MCF 10A (cell line): ENCODE results near the gene KIAA1549. TPM values are rescaled to one million over a fixed set of nuclear protein-coding genes. Genes with fewer than 3 reads are reported as not detected.

Experiments used
- BruUV-seq: library from RNA; stranded (reverse); fragments of 400-500 nt; replicated peaks from 2 replicates; lab custom pipeline; 2021; lab: Mats Ljungman, UMichigan
- CTCF ChIA-PET: fragments of 300-600 bp; sonication (Branson Sonifier 250); formaldehyde crosslinking; extraction: SDS; loops from one replicate; lab custom pipeline; 2021; ENCODE audit warnings: antibody characterized with exemption, inconsistent platforms; lab: Yijun Ruan, JAX
- POLR2A ChIA-PET: fragments of 300-600, 350-650 bp; sonication (Branson Sonifier 250); formaldehyde crosslinking; extraction: SDS; loops from one replicate; lab custom pipeline; 2020; ENCODE audit warnings: antibody characterized with exemption, inconsistent platforms; lab: Yijun Ruan, JAX
- DNase-seq: peaks from one replicate; pipeline ENCODE4 v3.0.0-alpha.2; 2018; ENCODE audit not compliant: unreplicated experiment
- H3K27ac Mint-ChIP-seq: one replicate; pipeline ENCODE4 v1.8.0; 2022; ENCODE audit warnings: mild to moderate bottlenecking, low read depth, mixed read lengths; ENCODE audit not compliant: unreplicated experiment
- H3K27me3 Mint-ChIP-seq: one replicate; pipeline ENCODE4 v1.8.0; 2022; ENCODE audit warnings: mixed read lengths; ENCODE audit not compliant: insufficient read depth, unreplicated experiment
- H3K36me3 Mint-ChIP-seq: one replicate; pipeline ENCODE4 v1.8.0; 2022; ENCODE audit warnings: mild to moderate bottlenecking, moderate library complexity, mixed read lengths; ENCODE audit not compliant: insufficient read depth, unreplicated experiment
- H3K4me1 Mint-ChIP-seq: one replicate; pipeline ENCODE4 v1.8.0; 2022; ENCODE audit warnings: mixed read lengths; ENCODE audit not compliant: insufficient read depth, unreplicated experiment
- H3K4me3 Mint-ChIP-seq: one replicate; pipeline ENCODE4 v1.8.0; 2022; ENCODE audit warnings: mild to moderate bottlenecking, moderate library complexity, mixed read lengths; ENCODE audit not compliant: unreplicated experiment
- H3K9me3 Mint-ChIP-seq: one replicate; pipeline ENCODE4 v1.8.0; 2022; ENCODE audit warnings: mixed read lengths; ENCODE audit not compliant: unreplicated experiment
- intact Hi-C: fragments of 100-400 bp; cut with micrococcal nuclease; formaldehyde crosslinking; loops from 2 replicates; pipeline ENCODE4 v1.14.1; 2022
- total RNA-seq: library from RNA; stranded (reverse); gene quantifications from 2 replicates; pipeline ENCODE4 v1.2.3, GENCODE V29; 2022
- TF ChIP-seq, protein P1 (sequence below): fragments of 200-600 bp; IDR thresholded peaks from one replicate; pipeline ENCODE4 v1.8.0; 2022; ENCODE audit warnings: antibody characterized with exemption, mild to moderate bottlenecking; ENCODE audit not compliant: unreplicated experiment

The KIAA1549 gene
- total RNA-seq, 1 experiment from 2014 or later = 7.1 TPM

DNA sequence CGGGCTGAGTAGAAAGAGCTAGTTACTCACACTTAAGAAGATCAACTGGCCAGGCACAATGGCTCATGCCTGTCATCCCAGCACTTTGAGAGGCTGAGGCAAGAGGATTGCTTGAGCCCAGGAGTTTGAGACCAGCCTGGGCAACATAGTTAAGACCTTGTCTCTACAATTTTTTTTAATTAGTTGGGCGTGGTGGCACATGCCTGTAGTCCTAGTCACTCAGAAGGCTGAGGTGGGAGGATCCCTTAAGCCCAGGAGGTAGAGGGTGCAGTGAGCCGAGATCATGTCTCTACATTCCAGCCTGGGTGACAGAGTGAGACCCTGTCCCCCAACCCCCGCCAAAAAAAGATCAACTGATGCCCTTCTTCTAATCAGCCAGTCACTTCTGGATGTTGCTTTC lies 108.6 kb downstream of the KIAA1549 start:
- TF ChIP-seq, protein P1, sequence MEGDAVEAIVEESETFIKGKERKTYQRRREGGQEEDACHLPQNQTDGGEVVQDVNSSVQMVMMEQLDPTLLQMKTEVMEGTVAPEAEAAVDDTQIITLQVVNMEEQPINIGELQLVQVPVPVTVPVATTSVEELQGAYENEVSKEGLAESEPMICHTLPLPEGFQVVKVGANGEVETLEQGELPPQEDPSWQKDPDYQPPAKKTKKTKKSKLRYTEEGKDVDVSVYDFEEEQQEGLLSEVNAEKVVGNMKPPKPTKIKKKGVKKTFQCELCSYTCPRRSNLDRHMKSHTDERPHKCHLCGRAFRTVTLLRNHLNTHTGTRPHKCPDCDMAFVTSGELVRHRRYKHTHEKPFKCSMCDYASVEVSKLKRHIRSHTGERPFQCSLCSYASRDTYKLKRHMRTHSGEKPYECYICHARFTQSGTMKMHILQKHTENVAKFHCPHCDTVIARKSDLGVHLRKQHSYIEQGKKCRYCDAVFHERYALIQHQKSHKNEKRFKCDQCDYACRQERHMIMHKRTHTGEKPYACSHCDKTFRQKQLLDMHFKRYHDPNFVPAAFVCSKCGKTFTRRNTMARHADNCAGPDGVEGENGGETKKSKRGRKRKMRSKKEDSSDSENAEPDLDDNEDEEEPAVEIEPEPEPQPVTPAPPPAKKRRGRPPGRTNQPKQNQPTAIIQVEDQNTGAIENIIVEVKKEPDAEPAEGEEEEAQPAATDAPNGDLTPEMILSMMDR = no peak
- CTCF ChIA-PET = interaction anchor here (0.9 to 1.0 kb wide), 2 partner anchors 110 to 147 kb away, joined by 3 read pairs; no protein-coding TSS in a partner anchor
- no peaks in the 10 kb centered on the region for H3K27me3 Mint-ChIP-seq
- DNase-seq = peak; percentile 38
- POLR2A ChIA-PET = no interaction called here
- H3K4me1 Mint-ChIP-seq = peaks cover 20% of the 10 kb centered on the region
- H3K4me3 Mint-ChIP-seq = no peak overlapping the region
- no TSS peak for BruUV-seq
- intact Hi-C loops = no loop called here
- H3K36me3 Mint-ChIP-seq = no peaks in the 10 kb centered on the region
- H3K27ac Mint-ChIP-seq = peak overlapping the region; percentile 23
- H3K9me3 Mint-ChIP-seq = no peaks in the 10 kb centered on the region

DNA sequence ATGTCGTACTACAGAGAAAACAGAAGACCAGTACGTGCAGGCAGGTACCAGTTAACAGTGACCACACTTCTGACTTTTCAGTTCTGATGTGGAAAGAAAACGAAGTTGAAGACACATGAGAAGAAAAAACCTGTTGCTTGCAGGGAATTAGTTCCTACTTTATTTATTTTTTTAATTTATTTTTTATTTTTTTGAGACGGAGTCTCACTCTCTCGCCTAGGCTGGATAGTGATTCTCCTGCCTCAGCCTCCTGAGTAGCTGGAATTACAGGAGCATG lies 109.4 kb downstream of the KIAA1549 start:
- no peak overlapping the region for H3K27ac Mint-ChIP-seq
- H3K4me1 Mint-ChIP-seq = peaks cover 20% of the 10 kb centered on the region
- no peaks in the 10 kb centered on the region for H3K27me3 Mint-ChIP-seq
- CTCF ChIA-PET = interaction anchor here (1.0 to 1.5 kb wide), 2 partner anchors 15 to 111 kb away, joined by 3 to 10 read pairs; no protein-coding TSS in a partner anchor
- peaks cover 6% of the 10 kb centered on the region for H3K36me3 Mint-ChIP-seq
- POLR2A ChIA-PET = no interaction called here
- DNase-seq = no peak
- no peak overlapping the region for H3K4me3 Mint-ChIP-seq
- intact Hi-C loops = no loop called here
- TF ChIP-seq, protein P1 = no peak
- no TSS peak for BruUV-seq
- no peaks in the 10 kb centered on the region for H3K9me3 Mint-ChIP-seq

DNA sequence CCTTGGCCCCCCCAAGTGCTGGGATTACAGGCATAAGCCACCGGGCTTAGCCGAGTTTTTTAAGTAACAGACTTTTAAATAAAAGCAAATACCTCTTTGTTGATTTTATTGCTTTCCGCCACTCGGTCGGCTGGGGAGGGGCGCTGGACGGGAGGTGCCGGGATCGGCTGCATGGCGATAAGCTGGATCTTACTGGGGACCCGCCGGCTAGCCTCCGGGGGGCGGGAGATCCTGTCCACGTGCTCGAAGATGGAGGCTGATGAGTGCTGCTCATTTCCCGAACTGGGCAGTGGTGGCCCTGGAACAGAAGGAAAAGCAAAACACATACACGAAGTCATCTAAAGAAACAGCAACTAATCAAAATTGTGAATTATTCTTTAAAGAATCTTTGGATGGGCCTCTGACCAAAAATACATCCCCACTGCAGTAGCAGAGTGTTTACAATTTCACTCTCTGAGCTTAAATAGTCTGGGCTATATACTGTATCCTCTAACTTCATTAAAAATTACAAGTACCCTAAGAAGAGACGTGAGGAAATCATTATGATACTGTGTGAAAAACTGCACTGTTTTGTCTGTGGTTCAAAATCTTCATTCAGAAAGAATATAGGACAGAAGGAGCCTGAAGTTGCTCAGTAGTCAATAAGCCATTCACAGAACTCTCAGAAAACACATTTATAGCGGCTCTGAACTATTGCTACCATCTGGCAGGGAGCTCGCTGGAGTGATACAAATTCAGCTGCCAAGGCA lies 110.0 kb downstream of the KIAA1549 start:
- ChIA-PET CTCF (interaction anchor here (0.9 to 1.5 kb wide), 3 partner anchors 14 to 112 kb away, joined by 3 to 10 read pairs (median 3); no protein-coding TSS in a partner anchor), POLR2A (no interaction called here)
- no peaks in the 10 kb centered on the region for H3K27me3 Mint-ChIP-seq
- BruUV-seq = no TSS peak
- H3K9me3 Mint-ChIP-seq = no peaks in the 10 kb centered on the region
- peaks cover 20% of the 10 kb centered on the region for H3K4me1 Mint-ChIP-seq
- H3K4me3 Mint-ChIP-seq = no peak overlapping the region
- no peak for DNase-seq
- H3K36me3 Mint-ChIP-seq = peaks cover 7% of the 10 kb centered on the region
- intact Hi-C loops = no loop called here
- no peak overlapping the region for H3K27ac Mint-ChIP-seq
- TF ChIP-seq, protein P1 = no peak

DNA sequence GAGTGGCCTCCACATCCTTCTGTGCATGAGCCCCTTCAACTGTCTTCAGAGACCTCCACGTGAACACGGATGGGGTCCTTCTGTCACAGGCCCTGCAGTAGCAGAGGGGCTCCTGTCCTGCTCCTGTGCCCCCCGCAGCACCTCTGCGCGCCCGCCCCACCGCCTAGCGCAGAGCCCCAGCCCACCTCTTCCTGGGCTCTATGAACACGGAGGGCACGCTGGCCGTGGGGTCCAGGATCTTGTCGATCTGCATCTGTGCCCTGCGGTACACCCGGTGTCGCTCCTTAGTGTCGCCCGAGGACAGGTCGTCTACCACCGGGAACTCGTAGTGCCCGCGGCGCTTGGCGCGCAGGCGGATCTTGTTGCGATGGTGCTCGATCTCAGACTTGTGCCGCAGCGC lies 111.8 kb downstream of the KIAA1549 start:
- Mint-ChIP-seq H3K4me3 (no peak overlapping the region), H3K36me3 (peaks cover 7% of the 10 kb centered on the region), H3K27me3 (no peaks in the 10 kb centered on the region), H3K27ac (no peak overlapping the region), H3K9me3 (no peaks in the 10 kb centered on the region), H3K4me1 (peaks cover 24% of the 10 kb centered on the region)
- intact Hi-C loops = loop anchor here (10.0 kb wide), 2 partner anchors 405 to 965 kb away; partner anchors contain the start of gene TRIM24
- TF ChIP-seq, protein P1 = no peak
- no TSS peak for BruUV-seq
- CTCF ChIA-PET = no interaction called here
- DNase-seq = no peak
- POLR2A ChIA-PET = no interaction called here
